ENCODE data around the gene PTPN13.
"Not testable (repeated sequence)": the region's sequence is repeated elsewhere in the genome, so short reads cannot be mapped to it uniquely, and the experiment has no call there.

The PTPN13 gene

DNA sequence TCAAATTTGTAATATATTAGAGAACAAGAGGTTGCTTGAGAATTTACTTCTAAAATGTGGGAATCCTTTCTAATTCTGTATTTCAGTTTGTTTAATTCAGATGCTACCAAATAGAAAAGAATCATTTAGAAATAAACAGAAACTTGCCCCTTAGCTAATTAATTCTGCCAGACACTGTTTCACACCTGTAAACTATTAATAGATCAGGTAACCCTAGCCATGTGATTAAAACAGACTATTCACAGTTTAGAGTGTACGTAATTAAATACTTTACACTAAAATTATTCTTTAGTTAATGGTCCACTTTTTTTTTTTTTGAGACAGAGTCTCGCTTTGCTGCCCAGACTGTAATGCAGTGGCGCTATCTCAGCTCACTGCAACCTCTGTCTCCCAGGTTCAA is 124.0 kb downstream of the PTPN13 start:
- DNase-seq (ENCODE audit: low read depth in 2 of 2) = no peak

DNA sequence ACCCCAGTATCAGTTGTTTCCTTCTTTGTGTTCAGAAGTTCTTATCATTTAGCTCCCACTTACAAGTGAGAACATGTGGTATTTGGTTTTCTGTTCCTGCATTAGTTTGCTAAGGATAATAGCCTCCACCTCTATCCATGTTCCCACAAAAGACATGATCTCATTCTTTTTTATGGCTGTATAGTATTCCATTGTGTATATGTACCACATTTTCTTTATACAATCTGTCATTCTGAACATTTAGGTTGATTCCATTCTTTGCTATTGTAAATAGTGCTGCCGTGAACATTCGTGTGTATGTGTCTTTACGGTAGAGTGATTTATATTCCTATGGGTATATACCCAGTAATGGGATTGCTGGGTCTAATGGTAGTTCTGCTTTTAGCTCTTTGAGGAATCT is 125.0 kb downstream of the PTPN13 start:
- not testable (repeated sequence) for DNase-seq (ENCODE audit: low read depth in 2 of 2)

DNA sequence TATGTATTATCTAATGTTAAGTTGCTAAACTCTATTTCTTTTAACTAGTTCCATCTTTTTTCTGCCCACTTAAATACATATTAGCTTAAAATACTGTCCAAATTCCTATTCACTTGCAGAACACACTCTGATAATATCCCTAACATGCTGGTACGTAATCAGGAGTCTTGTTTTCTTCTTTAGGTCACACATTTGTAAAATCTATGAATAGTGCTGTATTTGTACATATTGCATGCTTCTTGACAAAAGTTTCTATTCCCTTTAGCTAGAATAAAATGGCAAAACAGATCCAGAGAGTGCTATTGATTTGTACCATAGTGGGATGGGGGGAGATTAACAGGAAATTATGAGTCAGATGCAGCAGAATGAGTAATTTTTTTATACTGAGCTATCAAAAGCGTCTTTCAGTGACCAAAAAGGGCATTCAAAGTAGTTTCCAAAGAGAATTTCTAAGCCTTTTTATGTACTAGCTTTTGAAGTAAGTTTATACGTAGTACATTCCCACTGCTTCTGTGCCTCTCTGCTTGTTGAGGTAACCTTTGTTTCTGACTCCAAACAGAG is 126.5 kb downstream of the PTPN13 start:
- DNase-seq (ENCODE audit: low read depth in 2 of 2) = no peak

DNA sequence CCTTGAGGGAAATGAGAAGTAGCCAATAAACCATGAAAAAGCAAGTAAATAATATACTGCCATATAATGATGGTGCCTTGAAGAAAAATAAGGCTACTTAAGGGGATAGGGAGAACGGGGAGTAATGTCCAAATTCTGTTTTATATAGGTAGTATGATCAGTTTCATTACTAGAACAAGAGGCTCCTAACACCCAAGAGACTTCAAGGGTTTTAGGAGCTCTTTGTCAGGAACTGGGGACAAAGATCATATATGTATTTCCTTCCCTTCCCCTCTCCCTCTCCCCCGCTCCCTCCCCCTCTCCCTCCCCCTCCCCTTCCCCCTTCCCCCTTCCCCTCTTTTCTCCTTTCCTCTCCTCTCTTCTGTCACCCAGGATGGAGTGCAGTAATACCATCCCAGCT is 127.3 kb downstream of the PTPN13 start:
- DNase-seq (ENCODE audit: low read depth in 2 of 2) = no peak

DNA sequence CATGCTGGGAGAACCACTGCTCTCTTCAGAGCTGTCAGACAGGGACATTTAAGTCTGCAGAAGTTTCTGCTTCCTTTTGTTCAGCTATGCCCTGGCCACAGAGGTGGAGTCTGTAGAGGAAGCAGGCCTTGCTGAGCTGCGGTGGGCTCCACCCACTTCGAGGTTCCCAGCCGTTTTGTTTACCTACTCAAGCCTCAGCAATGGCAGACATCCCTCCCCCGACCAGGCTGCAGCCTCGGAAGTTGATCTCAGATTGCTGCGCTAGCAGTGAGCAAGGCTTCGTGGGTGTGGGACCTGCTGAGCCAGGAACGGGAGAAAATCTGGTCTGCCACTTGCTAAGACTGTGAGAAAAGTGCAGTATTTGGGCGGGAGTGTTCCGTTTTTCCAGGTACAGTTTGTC is 136.2 kb downstream of the PTPN13 start:
- DNase-seq (ENCODE audit: low read depth in 2 of 2) = no peak

DNA sequence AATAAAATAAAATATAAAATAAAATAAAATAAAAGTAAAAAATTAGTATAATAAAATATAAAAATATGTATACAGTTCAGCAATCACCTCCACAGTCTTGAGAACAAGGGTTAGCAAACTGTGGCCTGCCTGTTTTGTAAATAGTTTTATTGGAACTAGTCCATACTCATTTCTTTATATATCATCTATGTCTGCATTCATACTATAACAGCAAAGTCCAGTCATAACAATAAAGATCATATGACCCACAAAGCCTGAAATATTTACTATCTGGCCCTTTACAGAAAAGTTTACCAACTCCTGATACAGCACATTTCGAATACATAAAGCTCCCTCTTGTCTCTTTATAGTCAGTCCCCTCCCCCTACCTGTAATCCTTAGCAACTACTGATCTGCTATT is 143.1 kb downstream of the PTPN13 start:
- DNase-seq (ENCODE audit: low read depth in 2 of 2) = no peak

DNA sequence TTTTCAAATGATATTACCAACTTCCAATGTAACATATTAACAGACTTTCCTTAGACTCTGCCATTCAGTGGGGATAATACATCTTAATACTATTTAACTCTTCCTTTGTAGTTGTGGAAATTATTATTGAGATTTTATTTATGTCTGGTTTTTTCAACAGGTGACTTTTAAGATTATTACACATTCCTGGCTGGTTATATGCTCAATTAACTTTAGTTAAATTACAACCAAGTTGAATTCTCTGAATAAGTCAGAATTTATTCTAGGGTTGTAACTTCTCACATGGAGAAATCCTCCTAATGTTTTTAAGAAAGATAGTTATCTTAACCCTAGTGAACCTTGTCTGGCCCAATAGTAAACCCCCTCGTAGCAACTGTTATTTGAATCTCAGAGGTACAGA is 147.7 kb downstream of the PTPN13 start:
- DNase-seq (ENCODE audit: low read depth in 2 of 2) = no peak

DNA sequence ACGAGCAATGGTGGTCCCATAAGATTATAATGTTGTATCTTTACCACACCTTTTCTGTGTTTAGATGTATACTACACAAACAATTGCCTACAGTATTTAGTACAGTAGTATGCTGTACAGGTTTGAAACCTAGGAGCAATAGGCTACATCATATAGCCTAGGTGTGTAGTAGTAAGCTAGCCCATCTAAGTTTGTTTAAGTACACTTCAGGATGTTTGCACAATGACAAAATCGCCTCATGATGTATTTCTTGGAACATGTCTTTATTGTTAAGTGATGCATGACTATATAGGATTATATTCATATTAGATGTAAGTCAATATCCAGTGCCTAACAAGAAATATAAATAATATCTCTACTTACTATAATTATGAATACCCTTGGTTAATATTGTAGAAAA is 150.5 kb downstream of the PTPN13 start:
- no peak for DNase-seq (ENCODE audit: low read depth in 2 of 2)

DNA sequence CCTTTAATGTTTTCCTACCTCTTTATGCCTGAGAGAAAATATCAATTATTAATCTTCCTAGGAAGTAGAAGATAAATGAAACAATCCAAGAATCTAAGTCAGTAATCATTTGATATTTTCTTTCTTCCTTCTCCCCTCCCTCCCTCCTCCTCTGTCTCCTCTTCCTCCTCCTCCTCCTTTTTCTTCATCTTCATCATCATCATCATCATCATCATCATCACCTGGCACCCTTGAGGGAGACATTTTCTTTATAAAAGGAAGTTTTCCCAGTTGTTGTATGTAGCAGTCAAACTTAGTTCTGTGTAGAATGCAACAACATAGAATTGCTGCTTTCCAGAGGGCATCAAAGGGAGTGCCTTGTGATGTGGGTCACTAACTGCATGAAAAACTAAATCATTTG is 155.0 kb downstream of the PTPN13 start:
- no peak for DNase-seq (ENCODE audit: low read depth in 2 of 2)

DNA sequence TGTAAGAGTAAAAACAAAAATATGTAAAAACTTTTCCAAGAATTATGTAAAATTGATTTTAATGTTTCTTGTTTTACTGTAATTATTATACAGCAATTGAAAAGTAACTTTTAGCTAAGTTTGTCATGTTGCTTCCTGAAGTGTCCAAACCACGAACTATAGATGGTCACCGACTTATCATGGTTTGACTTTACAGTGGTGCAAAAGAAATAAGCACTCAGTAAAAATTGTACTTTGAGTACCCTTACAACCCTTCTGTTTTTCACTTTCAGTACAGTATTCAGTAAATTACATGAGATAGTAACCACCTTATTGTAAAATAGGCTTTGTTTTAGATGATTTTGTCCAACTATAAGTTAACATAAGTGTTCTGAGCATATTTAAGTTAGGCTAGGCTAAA is 161.3 kb downstream of the PTPN13 start:
- DNase-seq (ENCODE audit: low read depth in 2 of 2) = no peak

DNA sequence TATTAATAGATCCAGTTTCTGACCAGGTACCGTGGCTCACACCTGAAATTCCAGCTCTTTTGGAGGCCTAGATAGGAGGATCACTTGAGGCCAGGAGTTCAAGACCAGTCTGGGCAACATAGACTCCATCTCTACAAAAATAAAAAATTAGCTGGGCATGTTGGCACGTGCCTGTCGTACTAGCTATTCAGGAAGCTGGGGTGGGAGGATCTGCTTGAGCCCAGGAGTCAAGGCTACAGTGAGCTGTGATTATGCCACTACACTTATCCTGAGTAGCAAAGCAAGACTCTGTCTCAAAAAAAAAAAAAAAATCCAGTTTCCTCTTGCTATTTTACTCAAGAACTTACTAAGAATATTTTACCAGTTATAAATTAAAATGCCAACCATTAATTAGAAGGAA is 163.4 kb downstream of the PTPN13 start:
- no peak for DNase-seq (ENCODE audit: low read depth in 2 of 2)

DNA sequence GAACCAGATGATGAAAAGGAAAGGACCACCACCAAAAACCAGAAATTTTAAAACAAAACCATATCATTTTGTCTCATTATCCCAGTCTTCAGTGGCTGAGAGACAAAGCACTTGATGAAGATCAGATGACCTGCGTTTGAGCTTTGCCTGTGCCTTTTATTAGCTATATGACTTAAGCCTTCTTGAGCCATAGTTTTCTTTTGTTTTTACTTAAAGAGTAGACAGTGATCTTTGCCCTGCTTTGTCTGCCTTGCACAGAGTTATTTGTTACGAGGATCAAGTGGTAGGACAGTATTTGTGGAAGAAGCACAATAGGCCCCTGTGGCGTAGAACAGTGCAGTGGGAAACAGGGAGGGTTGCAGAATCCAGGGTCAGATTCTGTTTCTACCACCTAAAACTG is 165.2 kb downstream of the PTPN13 start:
- no peak for DNase-seq (ENCODE audit: low read depth in 2 of 2)

DNA sequence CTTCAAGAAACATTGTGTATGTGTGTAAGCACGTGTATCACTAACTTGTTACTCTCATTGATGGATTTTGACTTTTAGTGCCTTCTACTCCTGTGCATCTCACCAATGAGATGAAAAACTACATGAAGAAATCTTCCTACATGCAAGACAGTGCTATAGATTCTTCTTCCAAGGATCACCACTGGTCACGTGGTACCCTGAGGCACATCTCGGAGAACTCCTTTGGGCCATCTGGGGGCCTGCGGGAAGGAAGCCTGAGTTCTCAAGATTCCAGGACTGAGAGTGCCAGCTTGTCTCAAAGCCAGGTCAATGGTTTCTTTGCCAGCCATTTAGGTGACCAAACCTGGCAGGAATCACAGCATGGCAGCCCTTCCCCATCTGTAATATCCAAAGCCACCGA is 168.5 kb downstream of the PTPN13 start:
- no peak for DNase-seq (ENCODE audit: low read depth in 2 of 2)

DNA sequence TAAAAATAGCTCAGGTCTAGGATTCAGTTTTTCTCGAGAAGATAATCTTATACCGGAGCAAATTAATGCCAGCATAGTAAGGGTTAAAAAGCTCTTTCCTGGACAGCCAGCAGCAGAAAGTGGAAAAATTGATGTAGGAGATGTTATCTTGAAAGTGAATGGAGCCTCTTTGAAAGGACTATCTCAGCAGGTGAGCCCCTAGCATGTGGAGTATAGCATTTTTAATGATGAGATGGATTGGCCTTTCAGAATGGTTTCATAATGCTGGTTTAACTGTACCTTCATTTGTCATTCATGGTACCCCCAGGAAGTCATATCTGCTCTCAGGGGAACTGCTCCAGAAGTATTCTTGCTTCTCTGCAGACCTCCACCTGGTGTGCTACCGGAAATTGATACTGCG is 175.7 kb downstream of the PTPN13 start:
- DNase-seq (ENCODE audit: low read depth in 2 of 2) = no peak

DNA sequence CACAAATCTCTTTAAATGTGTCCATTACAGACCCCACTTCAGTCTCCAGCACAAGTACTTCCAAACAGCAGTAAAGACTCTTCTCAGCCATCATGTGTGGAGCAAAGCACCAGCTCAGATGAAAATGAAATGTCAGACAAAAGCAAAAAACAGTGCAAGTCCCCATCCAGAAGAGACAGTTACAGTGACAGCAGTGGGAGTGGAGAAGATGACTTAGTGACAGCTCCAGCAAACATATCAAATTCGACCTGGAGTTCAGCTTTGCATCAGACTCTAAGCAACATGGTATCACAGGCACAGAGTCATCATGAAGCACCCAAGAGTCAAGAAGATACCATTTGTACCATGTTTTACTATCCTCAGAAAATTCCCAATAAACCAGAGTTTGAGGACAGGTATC is 177.0 kb downstream of the PTPN13 start:
- no peak for DNase-seq (ENCODE audit: low read depth in 2 of 2)

DNA sequence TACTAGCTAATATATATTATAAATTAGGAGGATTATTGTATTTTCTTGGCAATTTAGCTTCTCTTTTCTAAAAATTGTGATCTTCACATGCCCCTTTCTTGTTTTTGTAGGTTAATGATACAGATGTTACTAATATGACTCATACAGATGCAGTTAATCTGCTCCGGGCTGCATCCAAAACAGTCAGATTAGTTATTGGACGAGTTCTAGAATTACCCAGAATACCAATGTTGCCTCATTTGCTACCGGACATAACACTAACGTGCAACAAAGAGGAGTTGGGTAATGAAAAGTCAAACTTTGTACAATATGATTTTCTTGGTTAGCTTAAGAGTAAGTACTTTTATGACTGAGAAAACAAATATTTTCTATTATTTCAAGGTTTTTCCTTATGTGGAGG is 180.9 kb downstream of the PTPN13 start:
- no peak for DNase-seq (ENCODE audit: low read depth in 2 of 2)

DNA sequence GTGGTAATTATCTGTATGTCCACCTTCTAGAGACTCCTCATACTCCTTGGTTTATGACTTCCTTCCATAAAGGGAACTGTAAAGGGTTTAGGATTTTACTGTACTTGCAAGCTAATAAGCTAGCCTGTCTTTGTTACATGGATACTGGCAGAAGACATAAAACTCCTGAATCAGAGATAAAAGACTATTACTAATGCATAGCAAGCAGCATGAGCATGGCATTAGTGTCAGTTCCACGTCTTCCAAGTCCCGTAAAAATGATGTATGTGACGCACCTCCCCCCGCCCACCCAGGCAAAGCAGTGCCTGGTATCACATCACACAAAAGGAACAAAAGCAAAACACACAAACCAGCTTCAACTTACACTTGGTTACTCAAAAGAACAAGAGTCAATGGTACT is 184.1 kb downstream of the PTPN13 start:
- no peak for DNase-seq (ENCODE audit: low read depth in 2 of 2)

DNA sequence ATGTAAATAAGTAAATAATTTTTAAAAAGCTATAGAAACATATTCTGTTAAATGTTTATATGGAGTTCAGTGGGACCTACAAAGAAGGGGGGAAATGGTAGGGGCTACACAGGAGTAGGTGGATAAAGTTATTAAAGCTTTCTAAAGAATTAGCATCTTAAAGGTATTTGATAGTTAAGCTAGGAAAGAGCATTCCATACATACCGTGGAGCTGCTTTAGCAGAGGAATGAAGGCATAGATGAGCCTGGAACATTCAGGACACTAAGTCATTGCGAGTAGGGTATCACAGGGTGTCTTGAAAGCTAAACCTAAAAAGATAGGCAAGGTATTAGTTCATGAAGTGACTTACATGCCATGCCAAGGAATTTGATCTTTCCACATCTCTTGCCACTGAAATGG is 194.7 kb downstream of the PTPN13 start:
- no peak for DNase-seq (ENCODE audit: low read depth in 2 of 2)

DNA sequence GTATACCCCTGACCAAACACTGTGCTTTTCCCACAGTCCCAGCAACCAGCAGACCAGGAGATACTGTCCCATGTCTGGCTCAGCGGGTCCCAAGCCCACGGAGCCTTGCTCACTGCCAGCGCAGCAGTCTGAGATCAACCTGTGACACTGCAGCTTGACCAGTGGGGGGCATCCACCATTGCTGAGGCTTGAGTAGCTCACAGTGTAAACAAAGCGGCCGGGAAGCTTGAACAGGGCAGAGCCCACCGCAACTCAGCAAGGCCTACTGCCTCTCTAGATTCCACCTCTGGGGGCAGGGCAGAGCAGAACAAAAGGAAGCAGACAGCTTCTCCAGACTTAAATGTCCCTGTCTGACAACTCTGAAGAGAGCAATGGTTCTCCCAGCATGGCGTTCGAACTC is 197.0 kb downstream of the PTPN13 start:
- no peak for DNase-seq (ENCODE audit: low read depth in 2 of 2)

DNA sequence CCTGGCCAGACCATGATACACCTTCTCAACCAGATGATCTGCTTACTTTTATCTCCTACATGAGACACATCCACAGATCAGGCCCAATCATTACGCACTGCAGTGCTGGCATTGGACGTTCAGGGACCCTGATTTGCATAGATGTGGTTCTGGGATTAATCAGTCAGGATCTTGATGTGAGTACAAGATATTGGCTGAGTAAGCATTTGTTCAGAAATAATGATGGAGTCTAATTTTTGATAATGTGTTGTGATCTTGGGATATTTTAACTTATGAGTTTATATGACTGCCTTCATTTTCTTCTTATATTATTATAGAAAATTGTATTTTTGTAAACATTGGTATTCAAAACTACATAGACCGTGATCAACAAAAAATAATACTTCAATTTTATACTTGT is 215.7 kb downstream of the PTPN13 start:
- no peak for DNase-seq (ENCODE audit: low read depth in 2 of 2)

DNA sequence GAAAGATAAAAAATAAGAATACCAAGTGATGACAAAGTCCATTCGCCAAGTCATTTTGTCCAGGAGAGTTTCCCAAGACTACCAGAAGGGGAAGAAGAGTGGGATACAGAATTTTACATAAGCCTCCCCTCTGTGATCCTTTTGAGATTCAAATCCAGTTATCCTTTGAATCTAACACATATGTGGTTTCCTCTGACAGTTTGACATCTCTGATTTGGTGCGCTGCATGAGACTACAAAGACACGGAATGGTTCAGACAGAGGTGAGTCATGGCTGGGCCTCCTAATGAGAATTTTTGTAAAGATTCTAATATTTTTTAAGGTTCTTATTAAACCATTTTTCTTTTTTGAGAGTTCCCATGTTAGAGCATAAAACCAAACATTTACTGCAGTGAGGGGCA is 216.7 kb downstream of the PTPN13 start:
- DNase-seq (ENCODE audit: low read depth in 2 of 2) = no peak

DNA sequence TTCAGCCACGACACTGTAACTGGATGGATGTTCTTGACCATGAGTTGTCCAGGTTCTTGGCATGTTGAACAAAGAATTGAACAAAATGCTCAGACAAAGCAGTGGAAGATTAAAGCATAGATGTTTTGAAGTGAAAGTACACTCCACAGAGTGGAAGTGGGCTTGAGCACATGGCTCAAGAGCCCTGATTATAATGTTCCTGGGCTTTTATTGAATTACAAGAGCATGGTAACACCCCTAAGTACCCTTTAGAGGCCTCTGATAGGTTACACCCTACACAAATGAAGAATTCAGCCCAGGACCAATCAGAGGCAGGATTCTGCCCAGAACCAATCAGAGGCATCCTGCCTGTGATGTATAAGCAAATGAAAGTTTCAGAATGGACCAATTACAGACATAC is 221.5 kb downstream of the PTPN13 start:
- DNase-seq (ENCODE audit: low read depth in 2 of 2) = no peak

DNA sequence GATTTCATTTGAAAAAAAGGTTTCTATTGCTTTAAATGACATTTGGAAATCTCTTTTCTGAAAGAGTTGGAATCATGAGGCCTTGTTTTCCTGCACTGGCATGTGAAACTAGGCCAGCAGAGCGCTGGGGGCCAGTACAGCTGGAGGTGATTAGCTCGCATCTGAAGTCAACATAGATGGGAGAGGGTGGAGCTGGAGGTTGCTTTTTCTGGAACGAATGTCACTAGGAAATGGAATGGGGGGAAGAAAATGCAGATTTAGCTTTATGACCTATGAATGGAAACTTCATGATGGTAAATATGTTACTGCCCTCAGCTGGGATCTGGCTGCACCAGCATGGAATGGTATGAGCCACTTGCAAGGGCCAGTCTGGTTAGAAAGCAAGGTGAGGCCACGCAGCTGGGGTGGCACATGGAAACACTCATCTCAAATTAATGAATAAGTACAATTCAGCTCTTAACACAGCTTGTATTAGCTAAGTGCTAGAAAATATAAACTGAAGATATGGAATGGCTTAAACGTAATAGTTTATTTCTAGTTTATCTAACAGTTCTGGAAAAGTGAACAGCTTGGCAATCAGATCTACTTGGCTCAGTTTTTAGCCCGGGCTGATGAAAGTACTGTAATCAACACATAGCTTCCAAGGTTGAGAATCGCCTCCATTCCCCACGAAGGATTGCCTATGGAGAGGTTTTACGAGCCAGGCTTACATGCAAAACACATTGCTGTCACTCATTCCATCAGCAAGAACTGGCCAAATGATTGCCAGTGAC is 222.6 kb downstream of the PTPN13 start:
- DNase-seq (ENCODE audit: low read depth in 2 of 2) = no peak

DNA sequence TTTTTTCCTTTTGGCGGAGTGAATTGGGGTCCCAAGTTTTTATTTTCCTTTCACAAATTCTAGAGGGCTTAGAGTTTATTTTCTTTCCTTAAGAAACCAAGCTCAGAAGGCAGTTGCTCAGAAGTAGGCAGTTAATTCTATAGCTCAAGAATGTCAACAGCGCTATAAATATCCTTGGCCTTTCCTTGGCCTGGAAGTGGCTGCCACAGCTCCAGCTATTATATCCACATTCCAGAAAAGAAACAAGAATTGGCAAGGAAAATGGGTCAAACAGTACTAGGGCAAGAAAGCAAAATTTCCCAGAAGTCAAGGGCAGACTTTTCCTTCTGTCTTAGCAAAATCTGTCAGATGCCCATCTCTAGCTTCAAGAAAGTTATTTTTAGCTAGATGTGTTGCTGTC is 224.1 kb downstream of the PTPN13 start:
- DNase-seq (ENCODE audit: low read depth in 2 of 2) = no peak

Measured in stimulated activated CD8-positive, alpha-beta memory T cell treated with anti-CD3 and anti-CD28 coated beads, Interleukin-15, amount 100 ng/mL, for 48 hours (primary cell).